Activated CD4-positive, alpha-beta T cell treated with anti-CD3 and anti-CD28 coated beads for 48 hours (primary cell): Measurements from ENCODE around the gene ZNF865.
"Not testable (repeated sequence)": the region's sequence is repeated elsewhere in the genome, so short reads cannot be mapped to it uniquely, and the experiment has no call there.

ENCODE experiments used
- DNase-seq: peaks from one replicate; pipeline ENCODE4 v3.0.0-alpha.2; 2020

Gene ZNF865

DNA sequence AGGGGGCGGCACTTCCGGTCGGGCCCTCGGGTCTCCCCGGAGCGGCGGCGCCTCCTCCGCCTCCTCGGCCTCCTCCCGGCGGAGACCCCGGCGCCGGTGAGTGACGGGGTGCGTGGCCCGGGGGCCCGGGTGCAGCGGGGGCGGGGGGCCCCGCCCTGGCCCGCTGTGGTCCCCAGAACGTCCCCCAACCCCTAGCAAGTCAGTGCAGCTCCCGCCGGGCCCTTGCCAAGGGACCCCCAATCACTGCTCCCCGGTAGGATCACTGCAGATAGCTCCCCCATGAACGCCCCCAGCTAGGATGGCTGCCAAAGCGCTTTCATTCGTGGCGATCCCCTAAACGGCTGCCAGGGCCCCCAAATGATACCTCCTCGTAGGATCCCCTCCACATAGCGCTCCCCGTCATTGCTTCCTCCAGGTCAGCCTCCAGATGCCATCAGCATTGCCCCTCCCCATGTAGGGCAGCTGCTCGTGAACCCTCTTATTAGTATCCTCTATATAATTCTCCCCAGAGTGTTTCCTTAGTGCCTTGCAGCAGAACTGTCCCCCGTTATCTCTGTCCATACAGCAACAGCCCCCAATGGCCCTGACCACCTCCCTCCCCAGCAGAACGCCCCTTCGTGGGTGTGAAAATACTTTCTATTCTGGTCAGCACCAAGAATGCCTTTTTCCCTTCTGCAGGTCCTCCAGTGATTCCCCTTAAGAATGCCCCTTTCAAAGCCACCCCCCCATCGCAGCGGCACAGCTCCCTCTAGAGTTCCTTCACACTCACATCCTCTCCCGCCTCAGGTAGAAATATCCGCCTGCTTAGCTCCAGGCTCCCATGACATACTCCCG is at the start of gene ZNF865:
Gene ZNF865, plus strand, starts transcription at position 11 of the 834 bp plus-strand sequence. CDS start 7,972 bp downstream, outside the sequence.
- peak; percentile 81 for DNase-seq

GRCh38 chr19:55559684-55560083 is 45.8 kb upstream of the ZNF865 start:
- DNase-seq: no peak

- no peak for DNase-seq
Measured at GRCh38 chr19:55563261-55563690, 42.2 kb upstream of the ZNF865 start.

- no peak for DNase-seq
Measured at GRCh38 chr19:55566823-55567222, 38.6 kb upstream of the ZNF865 start.

DNA sequence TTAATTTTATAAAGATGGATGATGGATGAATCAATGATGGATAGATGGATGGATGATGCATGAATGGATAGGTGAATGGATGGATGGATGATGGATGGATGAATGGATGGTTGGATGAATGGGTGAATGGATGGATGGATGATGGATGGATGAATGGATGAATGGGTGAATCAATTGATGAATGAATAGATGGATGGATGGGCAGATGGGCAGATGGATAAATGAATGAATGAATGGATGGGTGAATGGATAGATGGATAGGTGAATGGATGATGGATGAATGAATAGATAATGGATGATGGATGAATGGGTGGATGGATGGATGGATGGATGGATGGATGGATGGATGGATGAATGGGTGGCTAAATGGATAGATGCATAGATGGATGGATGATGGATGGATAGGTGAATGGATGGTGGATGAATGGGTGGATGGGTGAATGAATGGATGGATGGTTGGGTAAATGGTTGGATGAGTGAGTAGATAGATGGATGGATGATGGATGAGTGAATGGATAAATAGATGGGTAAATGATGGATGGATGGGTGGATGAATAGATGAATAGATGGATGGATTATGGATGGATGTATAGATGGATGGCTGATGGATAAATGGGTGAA is 37.6 kb upstream of the ZNF865 start:
- no peak for DNase-seq

DNA sequence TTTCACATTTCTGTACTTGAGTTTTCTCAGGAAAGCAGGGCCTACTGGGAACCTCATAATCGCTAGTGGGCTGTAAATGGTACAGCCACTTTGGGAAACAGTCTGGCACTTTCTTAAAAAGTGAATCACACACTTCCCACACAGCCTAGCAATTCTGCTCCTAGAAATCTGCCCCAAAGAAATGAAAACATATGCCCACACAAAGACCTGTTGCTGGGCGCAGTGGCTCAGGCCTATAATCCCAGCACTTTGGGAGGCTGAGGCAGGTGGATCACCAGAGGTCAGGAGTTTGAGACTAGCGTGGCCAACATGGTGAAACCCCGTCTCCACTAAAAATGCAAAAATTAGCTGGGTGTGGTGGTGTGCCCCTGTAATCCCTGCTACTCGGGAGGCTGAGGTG is 36.0 kb upstream of the ZNF865 start:
- not testable (repeated sequence) for DNase-seq

- DNase-seq: not testable (repeated sequence)
Measured at GRCh38 chr19:55573929-55574328, 31.5 kb upstream of the ZNF865 start.

DNA sequence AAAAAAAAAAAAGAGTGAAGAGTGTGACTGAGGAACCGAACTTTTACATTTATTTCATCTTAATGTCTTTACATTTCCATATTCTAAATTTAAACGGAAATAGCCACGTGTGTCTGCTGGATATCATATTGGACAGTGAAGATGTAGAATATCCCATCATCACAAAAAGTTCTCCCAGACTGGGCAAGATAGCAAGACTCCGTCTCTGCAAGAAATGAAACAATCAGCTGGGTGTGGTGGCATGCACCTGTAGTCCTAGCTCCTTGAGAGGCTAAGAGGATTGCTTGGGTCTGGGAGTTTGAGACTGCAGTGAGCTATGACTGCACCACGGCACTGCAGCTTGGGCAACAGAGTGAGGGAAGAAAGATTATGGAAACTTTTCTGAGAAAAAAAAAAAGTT is 28.7 kb upstream of the ZNF865 start:
- DNase-seq: no peak

- DNase-seq: no peak
Measured at GRCh38 chr19:55578031-55578760, 27.3 kb upstream of the ZNF865 start.

GRCh38 chr19:55578761-55579747 is 26.4 kb upstream of the ZNF865 start:
- DNase-seq: no peak

DNA sequence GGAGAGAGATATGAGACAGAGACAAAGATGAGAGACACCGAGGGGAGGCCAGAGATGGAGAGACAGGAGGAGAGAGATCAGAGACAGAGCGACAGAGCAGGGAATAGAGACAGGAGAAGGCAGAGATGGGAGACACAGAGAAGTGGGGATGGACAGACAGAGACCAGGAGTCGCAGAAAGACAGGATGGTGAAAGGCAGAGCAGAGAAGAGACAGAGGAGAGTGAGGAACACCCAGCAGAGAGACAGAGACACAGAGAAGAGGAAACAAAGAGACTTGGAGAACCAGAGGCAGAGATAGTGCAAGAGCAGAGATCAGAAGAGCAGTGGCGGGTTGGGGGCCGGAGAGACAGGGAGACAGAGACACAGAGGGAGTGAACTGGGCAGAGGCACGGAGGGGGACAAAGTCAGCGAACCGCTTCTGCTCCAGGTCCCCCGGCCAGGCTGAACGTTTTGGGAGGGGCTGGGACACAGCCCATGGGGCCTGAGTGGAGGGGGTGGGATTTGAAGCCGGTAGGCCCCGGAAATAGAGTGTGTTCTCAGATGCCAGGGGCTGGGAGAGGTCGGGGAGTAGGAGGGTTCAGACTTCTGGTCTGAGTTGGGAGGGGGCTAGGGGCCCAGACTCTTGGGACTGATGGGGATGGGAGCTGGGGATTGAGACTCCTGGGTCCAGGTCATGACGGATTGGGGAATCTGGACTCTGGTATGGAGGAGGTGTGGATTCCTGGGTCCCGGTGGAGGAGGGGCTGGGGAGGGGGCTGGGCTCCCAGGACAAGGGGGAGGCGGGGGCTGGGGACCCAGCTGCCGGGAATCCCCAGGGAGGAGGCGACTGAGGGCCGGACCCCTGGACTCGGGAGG is 25.5 kb upstream of the ZNF865 start:
- no peak for DNase-seq

DNA sequence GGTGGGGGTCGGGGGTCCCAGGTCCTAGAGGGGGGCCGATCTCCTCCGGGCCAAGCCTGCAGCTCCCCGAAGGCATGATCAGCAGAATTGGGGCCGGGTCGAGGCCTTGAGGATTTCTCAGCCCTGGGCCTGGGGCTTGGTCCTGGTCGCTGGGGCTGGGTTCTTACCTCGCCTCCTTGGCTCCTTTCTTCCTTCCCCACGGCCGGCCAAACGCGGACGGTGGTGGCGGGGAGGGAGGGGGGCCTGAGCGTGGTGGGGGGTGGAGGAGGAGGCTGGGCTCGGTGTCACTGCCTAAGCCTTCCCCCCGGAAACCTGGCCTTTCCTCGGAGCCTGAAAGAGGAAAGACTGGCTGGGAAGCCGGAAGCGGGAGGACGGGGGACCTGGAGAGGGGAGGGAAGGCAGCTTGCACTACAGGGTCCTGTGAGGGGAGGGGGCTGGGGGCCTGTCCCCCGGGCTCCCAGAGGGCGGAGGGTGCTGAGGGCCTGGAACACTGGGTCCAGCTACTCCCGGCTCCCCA is 24.8 kb upstream of the ZNF865 start, which contains the start of gene ZNF579:
Gene ZNF579, minus strand, starts transcription at position 221 of the 517 bp plus-strand sequence. CDS start 1,209 bp downstream, outside the sequence.
- peak; percentile 91 for DNase-seq

DNA sequence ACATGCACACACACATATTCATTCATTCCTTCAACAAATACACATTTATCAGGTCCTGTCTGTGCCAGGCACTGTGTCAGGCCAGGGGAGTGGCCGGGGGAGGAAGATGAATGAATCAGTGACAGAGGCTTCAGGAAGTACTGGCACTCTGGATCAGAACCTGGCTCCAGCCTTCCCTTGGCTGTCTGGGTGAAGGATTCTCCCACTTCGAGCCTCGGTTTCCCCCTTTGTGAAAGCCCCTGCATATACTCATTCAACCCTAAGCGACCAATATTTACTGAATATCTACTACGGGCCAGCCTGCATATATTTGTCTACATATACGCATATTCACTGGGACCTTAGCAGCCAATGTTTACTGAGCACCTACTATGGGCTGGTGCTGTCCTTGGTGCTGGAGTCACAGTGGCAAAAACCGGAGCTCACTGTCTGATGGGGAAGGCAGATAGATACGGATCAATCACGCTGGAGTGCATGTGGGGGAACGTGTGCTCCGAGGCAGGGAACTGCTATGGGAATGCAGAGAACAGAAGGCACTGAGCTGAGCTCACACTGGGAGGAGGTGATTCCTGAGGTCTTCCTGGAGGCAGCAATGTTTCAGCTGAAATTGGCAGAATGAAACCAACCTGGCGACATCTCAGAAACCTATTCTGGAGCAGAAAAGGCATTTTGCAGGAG is 24.2 kb upstream of the ZNF865 start:
- DNase-seq: peak; percentile 29

- no peak for DNase-seq
Measured at GRCh38 chr19:55581823-55582223, 23.6 kb upstream of the ZNF865 start.

DNA sequence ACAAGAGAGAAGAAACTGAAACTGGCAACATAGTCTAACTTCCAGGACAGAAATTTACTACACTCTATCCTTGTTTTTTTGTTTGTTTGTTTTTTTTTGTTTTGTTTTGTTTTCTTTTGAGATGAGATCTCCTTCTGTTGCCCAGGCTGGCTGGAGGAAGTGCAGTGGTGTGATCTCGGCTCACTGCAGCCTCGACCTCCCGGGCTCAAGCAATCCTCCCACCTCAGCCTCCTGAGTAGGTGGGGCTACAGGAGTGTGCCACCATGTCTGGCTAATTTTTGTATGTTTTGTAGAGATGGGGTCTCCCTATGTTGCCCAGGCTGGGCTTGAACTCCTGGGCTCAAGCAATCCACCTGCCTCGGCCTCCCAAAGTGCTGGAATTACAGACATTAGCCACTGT is 23.2 kb upstream of the ZNF865 start:
- DNase-seq: not testable (repeated sequence)

DNA sequence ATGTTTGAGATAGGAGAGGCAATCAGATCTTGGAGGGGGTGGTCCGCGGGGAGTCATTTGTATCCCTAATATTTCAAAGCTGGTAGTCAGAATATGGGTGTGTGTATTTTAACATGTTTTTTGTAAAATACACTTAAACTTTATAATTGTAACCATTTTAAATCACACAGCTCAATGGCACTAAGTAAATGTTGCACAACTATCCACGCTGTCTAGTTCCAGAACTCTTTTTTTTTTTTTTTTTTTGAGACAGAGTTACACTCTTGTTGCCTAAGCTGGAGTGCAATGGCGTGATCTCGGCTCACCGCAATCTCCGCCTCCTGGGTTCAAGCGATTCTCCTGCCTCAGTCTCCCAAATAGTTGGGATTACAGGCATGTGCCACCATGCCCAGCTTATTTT is 21.6 kb upstream of the ZNF865 start:
- not testable (repeated sequence) for DNase-seq

DNA sequence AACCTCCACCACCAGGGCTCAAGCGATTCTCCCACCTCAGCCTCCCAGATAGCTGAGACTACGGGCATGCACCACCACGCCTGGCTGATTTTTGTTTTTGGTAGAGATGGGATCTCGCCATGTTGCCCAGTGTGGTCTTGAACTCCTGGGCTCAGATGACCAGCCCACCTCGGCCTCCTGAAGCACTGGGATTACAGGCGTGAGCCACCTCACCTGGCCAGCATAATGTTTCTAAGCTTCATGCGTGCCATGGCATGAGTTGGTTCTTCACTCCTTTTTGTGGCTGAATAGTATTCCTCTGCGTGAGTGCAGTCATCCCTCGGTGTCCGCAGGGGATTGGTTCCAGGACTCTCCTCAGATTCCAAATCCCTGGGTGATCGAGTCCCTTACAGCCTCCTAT is 20.6 kb upstream of the ZNF865 start:
- no peak for DNase-seq

DNA sequence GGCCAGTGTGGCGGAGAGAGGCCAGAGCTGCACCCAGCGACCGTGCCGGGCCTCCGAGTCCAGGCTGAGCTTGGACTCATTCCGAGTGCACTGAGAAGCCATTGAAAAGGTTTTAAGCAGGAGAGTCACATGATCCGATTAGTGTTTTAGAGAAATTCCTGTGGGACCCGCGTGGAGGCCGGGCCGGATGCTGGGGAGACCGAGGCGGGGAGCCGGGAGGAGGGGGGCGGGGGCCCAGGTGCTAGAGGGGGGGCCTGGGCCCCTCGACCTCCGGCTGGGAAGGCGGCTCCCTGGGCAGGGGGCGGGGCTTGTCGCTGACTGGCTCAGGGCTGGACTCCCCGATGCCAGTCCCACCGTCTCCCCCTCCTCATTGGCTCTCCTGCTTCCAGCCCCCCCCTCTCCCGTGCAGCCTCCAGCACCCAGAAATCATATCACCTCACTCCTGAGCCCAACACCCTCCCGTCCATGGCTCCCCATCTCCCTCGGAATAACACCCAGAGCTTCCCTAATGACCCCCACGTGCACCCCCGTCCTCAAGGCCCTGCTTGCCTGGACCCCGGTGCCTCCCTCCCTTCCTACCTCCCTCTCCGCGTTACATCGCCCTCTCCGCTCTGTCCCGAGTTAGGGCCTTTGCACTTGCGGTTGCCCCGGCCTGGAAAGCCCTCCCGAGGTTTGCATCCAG is 19.6 kb upstream of the ZNF865 start:
- DNase-seq: peak; percentile 70

- DNase-seq: peak; percentile 97
Measured at GRCh38 chr19:55586976-55587668, 18.3 kb upstream of the ZNF865 start.
